Transverse colon (tissue), 4 donors: ENCODE data around the gene CCDC40. TPM values are rescaled to one million over a fixed set of nuclear protein-coding genes. Genes with fewer than 3 reads are reported as not detected.

Source experiments
- DNase-seq: peaks from one replicate; pipeline ENCODE4 v3.0.0-alpha.2; 2019
- H3K27ac ChIP-seq, 4 donors: fragments of 200-600 bp; sonication (generic); 2 replicates each; pipeline ENCODE4 v1.5.1; 2016 to 2018; ENCODE audit warnings: inconsistent platforms in 4 of 4
- H3K27me3 ChIP-seq: fragments of 200-600 bp; sonication (generic); 2 replicates; pipeline ENCODE4 v1.5.1; 2017; ENCODE audit warnings: inconsistent platforms
- H3K36me3 ChIP-seq, 4 donors: fragments of 200-600 bp; sonication (generic); 2 replicates each; pipeline ENCODE4 v1.5.1; 2017 to 2019; ENCODE audit warnings: inconsistent platforms in 4 of 4
- H3K4me1 ChIP-seq, 4 donors: fragments of 200-600 bp; sonication (generic); 2 replicates each; pipeline ENCODE4 v1.5.1; 2017 to 2020; ENCODE audit warnings: inconsistent platforms in 4 of 4
- H3K4me3 ChIP-seq, 4 donors: fragments of 200-600 bp; sonication (generic); 1 replicate in 1 of 4; 2 replicates in 3 of 4; pipeline versions ENCODE4 v1.5.1 to v1.6.1; 2017 to 2019; ENCODE audit warnings: inconsistent platforms in 4 of 4
- H3K9me3 ChIP-seq, 2 donors: fragments of 200-600 bp; sonication (generic); 2 replicates each; pipeline ENCODE4 v1.5.1; 2017 to 2019; ENCODE audit warnings: inconsistent platforms in 2 of 2
- CTCF ChIP-seq, 5 experiments: fragments of 200-600 bp in 3 of 5; fragments of 450-650 bp in 2 of 5; sonication (generic) in 3 of 5; IDR thresholded peaks; 1 replicate in 2 of 5; 2 replicates in 3 of 5; pipeline ENCODE4 v1.5.1; 2016 to 2017; ENCODE audit warnings: antibody characterized with exemption in 5 of 5, inconsistent platforms in 3 of 5, mild to moderate bottlenecking in 2 of 5, moderate library complexity in 1 of 5
- EP300 ChIP-seq: sonication (generic); formaldehyde crosslinking; IDR thresholded peaks from one replicate; pipeline ENCODE4 v1.6.1; 2017; ENCODE audit warnings: antibody characterized with exemption, low read depth
- POLR2A ChIP-seq: fragments of 450-650 bp; IDR thresholded peaks from one replicate; pipeline ENCODE4 v1.6.1; 2016; ENCODE audit warnings: antibody characterized with exemption, mild to moderate bottlenecking, moderate library complexity
- POLR2AphosphoS5 ChIP-seq, 3 donors: sonication (generic); formaldehyde crosslinking; IDR thresholded peaks; one replicate each; pipeline ENCODE4 v1.6.1; 2016; ENCODE audit warnings: antibody characterized with exemption in 3 of 3
- WGBS, 2 donors: methylation state at CpG; one replicate each; pipeline ENCODE4 v1.1.5; 2018; ENCODE audit warnings: low coverage in 1 of 2; 5-methylcytosine and 5-hydroxymethylcytosine counted together
- in situ Hi-C, 4 donors: fragments of 200-750 bp; cut with MboI; loops; one replicate each; pipeline versions ENCODE4 v1.15.0 to v1.15.1; 2017; ENCODE audit warnings: low sequenced_read_pairs in 3 of 4, low pct_ligation_motif_present in 1 of 4, low pct_unique_long_range_greater_than_20kb in 1 of 4
- intact Hi-C: fragments of 100-400 bp; cut with DNase I; formaldehyde crosslinking; loops from one replicate; pipeline ENCODE4 v1.15.1; 2023; ENCODE audit warnings: low total_unique reads
- total RNA-seq, 4 donors: library from RNA; depleted of rRNA; stranded (reverse); fragments of >200 nt; gene quantifications; one replicate each; pipeline ENCODE4 v1.1.0, GENCODE V29; 2016

CCDC40 gene
- total RNA-seq, 4 donors from 2014 or later, result 0.75 to 2.8 (median 2.0) TPM

GRCh38 chr17:80111702-80112470 lies 75.4 kb downstream of the CCDC40 start:
- TF ChIP-seq EP300 (no peak), POLR2A (no peak), POLR2AphosphoS5 (IDR thresholded peaks at IDR 0.05) (no peak), CTCF (IDR thresholded peaks at IDR 0.05) (no peak)
- 87% methylated on average over 17 of the region's 26 CpGs; no CpG with 5 or more reads in 1 of the 2 donors for WGBS, 2 donors
- Histone ChIP-seq H3K4me3 (no peak overlapping the region), H3K27me3 (no peaks in the 10 kb centered on the region), H3K27ac (no peak overlapping the region), H3K9me3 (no peaks in the 10 kb centered on the region), H3K36me3 (no peaks in the 10 kb centered on the region), H3K4me1 (no peaks in the 10 kb centered on the region)
- intact Hi-C loops (no loop called here), in situ Hi-C loops (no loop called here)
- DNase-seq, result no peak

GRCh38 chr17:80112471-80113032 lies 76.1 kb downstream of the CCDC40 start:
- H3K4me1 ChIP-seq, result no peaks in the 10 kb centered on the region
- no peaks in the 10 kb centered on the region for H3K36me3 ChIP-seq
- WGBS, 2 donors, result 94% methylated on average over 18 of the region's 24 CpGs; no CpG with 5 or more reads in 1 of the 2 donors
- H3K27me3 ChIP-seq, result no peaks in the 10 kb centered on the region
- in situ Hi-C loops, result no loop called here
- no peak for DNase-seq
- H3K27ac ChIP-seq, result no peak overlapping the region
- no peak overlapping the region for H3K4me3 ChIP-seq
- TF ChIP-seq POLR2AphosphoS5 (IDR thresholded peaks at IDR 0.05) (no peak), CTCF (IDR thresholded peaks at IDR 0.05) (no peak), POLR2A (no peak), EP300 (no peak)
- no peaks in the 10 kb centered on the region for H3K9me3 ChIP-seq
- intact Hi-C loops, result no loop called here

DNA sequence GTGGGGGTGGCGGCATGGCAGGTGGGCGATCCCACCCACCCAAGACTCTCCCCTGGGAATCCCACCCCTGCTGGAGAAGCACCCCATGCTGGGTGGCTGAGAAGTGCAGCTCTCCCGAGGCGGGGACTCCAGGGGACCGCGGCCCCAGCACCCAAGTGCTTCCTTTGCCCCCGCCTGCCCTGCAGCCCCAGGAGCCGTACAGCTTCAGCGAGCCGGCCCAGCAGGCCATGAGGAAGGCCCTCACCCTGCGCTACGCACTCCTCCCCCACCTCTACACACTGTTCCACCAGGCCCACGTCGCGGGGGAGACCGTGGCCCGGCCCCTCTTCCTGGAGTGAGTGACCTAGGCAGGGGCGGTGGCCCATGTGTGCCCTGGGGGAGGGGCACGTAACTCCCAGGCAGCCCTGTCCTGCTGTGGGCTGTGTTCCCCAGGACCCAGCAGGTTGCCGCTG lies 76.6 kb downstream of the CCDC40 start:
- WGBS, 2 donors, result 90% methylated on average over 7 of the region's 20 CpGs; no CpG with 5 or more reads in 1 of the 2 donors
- H3K36me3 ChIP-seq, result no peaks in the 10 kb centered on the region
- H3K9me3 ChIP-seq, result no peaks in the 10 kb centered on the region
- H3K27me3 ChIP-seq, result no peaks in the 10 kb centered on the region
- DNase-seq, result no peak
- no peaks in the 10 kb centered on the region for H3K4me1 ChIP-seq
- intact Hi-C loops, result no loop called here
- no peak overlapping the region for H3K27ac ChIP-seq
- no peak overlapping the region for H3K4me3 ChIP-seq
- TF ChIP-seq EP300 (no peak), POLR2AphosphoS5 (IDR thresholded peaks at IDR 0.05) (no peak), CTCF (IDR thresholded peaks at IDR 0.05) (no peak), POLR2A (no peak)
- in situ Hi-C loops, result no loop called here

DNA sequence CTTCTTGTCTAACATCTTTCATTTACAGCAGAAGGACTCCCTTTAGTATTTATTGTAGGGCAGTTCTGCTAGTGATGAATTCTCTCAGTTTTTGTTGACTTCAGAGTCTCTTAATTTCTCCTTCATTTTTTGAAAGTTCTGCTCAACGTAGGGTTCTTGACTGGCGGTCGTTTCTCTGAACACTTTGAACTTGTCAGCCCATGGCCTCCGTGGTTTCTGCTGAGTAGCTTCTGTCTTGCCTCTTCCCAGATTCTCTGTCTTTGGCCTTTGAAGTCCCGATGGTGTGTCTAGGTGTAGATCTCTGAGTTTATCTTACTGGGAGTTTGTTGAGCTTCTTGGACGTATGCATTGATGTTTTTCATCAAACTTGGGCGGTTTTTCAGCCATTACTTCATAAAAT lies 78.3 kb downstream of the CCDC40 start:
- no peaks in the 10 kb centered on the region for H3K9me3 ChIP-seq
- no peak for TF ChIP-seq POLR2AphosphoS5 (IDR thresholded peaks at IDR 0.05)
- TF ChIP-seq EP300, result no peak
- no peak for TF ChIP-seq CTCF (IDR thresholded peaks at IDR 0.05)
- TF ChIP-seq POLR2A, result no peak
- no peak overlapping the region for H3K27ac ChIP-seq
- no peaks in the 10 kb centered on the region for H3K27me3 ChIP-seq
- no peaks in the 10 kb centered on the region for H3K36me3 ChIP-seq
- no peak overlapping the region for H3K4me3 ChIP-seq
- in situ Hi-C loops (no loop called here), intact Hi-C loops (no loop called here)
- 86 to 91% methylated on average over 4 to 7 of the region's 7 CpGs for WGBS, 2 donors
- no peak for DNase-seq
- H3K4me1 ChIP-seq, result no peaks in the 10 kb centered on the region
